ENCODE results near the gene GLIS2. TPM values are rescaled to one million over a fixed set of nuclear protein-coding genes. Genes with fewer than 3 reads are reported as not detected.
A peak's percentile ranks its signal among the peaks of the same experiment; 100 is the strongest.

GLIS2 gene
- total and polyA plus RNA-seq, 10 donors: 0.89 to 8.4 (median 3.3) TPM

DNA sequence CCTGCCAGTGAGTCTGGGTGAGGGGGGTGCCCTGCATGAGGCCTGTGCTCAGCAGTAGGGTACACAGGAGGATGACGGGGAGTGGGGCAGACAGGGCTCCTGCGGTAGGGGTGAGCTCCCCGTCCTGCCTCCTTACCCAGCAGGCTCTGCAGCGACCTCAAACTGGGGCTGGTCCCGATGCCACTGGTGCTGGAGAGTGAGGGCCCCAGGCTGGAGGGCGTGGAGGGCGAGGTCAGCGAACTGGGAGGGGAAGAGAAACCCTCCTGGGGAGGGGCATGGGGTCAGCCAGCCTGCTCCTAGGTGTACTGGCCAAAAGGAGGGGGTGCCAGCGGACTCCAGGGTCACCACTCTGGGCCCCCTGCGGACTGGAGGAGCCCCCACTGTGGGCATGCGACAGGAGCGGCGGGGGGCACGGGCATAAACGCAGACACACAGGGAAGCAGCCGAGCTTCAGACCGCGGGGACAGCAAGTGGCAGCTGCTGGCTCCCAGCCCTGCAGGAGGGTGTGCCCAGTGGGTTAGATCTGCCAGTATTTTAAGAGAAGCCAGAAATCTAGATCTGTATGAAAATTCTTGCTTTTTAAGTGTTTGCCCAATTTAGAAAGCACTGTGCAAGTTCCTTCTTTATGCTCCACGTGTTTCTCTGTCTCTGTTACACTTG lies 46.7 kb downstream of the GLIS2 start:
- peaks cover 0 to 100% (median 72%) of the 10 kb centered on the region in 6 donors for H3K36me3 ChIP-seq
- WGBS, 5 donors: 81 to 88% (median 84%) methylated on average over 17 to 19 of the region's 19 CpGs
- H3K27me3 ChIP-seq (replicated peaks in 1 of 7): no peaks in the 10 kb centered on the region
- peaks cover 0 to 45% (median 19%) of the 10 kb centered on the region in 6 donors for H3K4me1 ChIP-seq
- no peaks in the 10 kb centered on the region for H3K9me3 ChIP-seq
- H3K27ac ChIP-seq: no peak overlapping the region
- DNase-seq: peak; percentile 60
- H3K4me3 ChIP-seq: no peak overlapping the region
- TF ChIP-seq POLR2A (IDR thresholded peaks at IDR 0.05) (no peak), POLR2AphosphoS5 (IDR thresholded peaks at IDR 0.05) (peak in 1 of 3 donors; percentile 32)
- TF ChIP-seq, protein P1, sequence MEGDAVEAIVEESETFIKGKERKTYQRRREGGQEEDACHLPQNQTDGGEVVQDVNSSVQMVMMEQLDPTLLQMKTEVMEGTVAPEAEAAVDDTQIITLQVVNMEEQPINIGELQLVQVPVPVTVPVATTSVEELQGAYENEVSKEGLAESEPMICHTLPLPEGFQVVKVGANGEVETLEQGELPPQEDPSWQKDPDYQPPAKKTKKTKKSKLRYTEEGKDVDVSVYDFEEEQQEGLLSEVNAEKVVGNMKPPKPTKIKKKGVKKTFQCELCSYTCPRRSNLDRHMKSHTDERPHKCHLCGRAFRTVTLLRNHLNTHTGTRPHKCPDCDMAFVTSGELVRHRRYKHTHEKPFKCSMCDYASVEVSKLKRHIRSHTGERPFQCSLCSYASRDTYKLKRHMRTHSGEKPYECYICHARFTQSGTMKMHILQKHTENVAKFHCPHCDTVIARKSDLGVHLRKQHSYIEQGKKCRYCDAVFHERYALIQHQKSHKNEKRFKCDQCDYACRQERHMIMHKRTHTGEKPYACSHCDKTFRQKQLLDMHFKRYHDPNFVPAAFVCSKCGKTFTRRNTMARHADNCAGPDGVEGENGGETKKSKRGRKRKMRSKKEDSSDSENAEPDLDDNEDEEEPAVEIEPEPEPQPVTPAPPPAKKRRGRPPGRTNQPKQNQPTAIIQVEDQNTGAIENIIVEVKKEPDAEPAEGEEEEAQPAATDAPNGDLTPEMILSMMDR (IDR thresholded peaks at IDR 0.05 in 8 of 11, conservative IDR thresholded peaks at IDR 0.05 in 3 of 11): no peak
- intact Hi-C loops (cut with DNase I; ENCODE audit: low total_unique reads): no loop called here

DNA sequence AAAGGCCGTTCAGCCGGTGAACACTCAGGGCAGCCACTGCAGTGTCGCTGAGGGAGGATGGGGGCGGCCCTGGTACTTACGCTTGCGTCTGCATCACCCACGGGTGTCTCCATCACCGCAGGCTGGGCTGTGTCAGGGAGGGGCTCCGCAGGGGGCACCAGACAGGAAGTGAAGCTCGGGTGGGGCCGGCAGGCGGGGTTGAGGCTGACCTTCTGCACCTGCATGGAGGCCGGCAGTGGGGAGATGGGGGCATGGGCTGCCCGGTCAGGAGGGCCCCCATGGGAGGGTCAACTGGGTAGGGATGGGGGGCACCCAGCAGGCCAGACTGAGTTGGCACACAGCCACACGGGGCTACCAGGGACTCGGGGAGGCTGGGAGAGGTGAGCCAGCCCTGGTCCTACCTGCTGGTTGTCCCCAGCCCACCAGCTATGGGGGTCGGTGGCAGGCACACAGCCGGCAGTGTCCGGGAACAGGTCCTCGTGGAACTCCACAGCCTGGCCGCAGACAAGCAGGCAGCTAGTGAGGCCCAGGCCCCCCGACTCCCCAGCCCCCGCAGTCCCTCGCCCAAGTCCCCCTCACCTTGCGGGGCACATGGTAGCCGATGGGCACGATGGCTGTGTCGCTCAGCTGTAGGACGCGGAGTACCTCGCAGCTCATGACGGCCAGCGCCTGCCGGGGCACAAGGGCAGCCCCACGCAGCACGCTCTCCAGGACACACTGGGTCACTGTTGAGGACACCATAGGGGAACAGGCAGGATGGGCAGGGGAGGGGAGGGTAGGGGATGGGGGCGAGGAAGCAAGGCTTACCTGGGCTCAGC lies 48.5 kb downstream of the GLIS2 start:
- Histone ChIP-seq H3K4me3 (no peak overlapping the region), H3K4me1 (peaks cover 2 to 54% (median 24%) of the 10 kb centered on the region in 6 donors), H3K36me3 (peaks cover 0 to 100% (median 57%) of the 10 kb centered on the region in 6 donors), H3K9me3 (no peaks in the 10 kb centered on the region), H3K27me3 (replicated peaks in 1 of 7) (no peaks in the 10 kb centered on the region), H3K27ac (peak overlapping the region in 1 of 8 donors; percentile 36)
- intact Hi-C loops (cut with DNase I; ENCODE audit: low total_unique reads): no loop called here
- DNase-seq: peak; percentile 77
- TF ChIP-seq, protein P1 (IDR thresholded peaks at IDR 0.05 in 8 of 11, conservative IDR thresholded peaks at IDR 0.05 in 3 of 11): no peak
- peak in 1 of 3 donors; percentile 11 for TF ChIP-seq POLR2AphosphoS5 (IDR thresholded peaks at IDR 0.05)
- 80 to 86% (median 82%) methylated on average over 31 to 37 of the region's 37 CpGs for WGBS, 5 donors

DNA sequence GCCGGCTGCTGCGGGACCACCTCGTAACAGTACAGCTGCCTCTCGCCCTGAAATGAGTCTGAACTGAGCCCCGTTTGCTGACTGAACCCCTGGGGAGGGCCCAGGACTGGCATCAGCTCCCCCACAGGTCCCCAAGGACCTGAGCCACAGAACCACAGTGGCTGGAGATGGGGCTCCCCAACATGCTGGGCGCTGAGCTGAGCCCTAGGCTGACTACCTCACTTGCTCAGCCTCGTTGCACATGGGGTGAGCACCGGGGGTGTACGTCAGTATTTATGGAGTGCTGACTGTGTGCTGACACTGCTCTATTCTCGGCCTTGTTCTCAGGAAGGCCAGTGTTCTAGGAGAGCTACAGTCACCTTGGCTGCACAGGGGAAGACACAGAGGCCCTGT lies 49.1 kb downstream of the GLIS2 start:
- peak; percentile 84 for DNase-seq
- Histone ChIP-seq H3K27me3 (replicated peaks in 1 of 7) (no peaks in the 10 kb centered on the region), H3K9me3 (no peaks in the 10 kb centered on the region), H3K4me1 (peaks cover 7 to 58% (median 28%) of the 10 kb centered on the region in 6 donors), H3K36me3 (peaks cover 0 to 96% (median 55%) of the 10 kb centered on the region in 6 donors), H3K27ac (peak overlapping the region in 2 of 8 donors; percentile 28 to 36), H3K4me3 (no peak overlapping the region)
- intact Hi-C loops (cut with DNase I; ENCODE audit: low total_unique reads): no loop called here
- TF ChIP-seq POLR2A (IDR thresholded peaks at IDR 0.05): no peak
- peak; percentile 45 to 63 (median 47) for TF ChIP-seq POLR2AphosphoS5 (IDR thresholded peaks at IDR 0.05)
- WGBS, 5 donors: 63 to 76% (median 69%) methylated on average over 2 to 10 of the region's 10 CpGs

DNA sequence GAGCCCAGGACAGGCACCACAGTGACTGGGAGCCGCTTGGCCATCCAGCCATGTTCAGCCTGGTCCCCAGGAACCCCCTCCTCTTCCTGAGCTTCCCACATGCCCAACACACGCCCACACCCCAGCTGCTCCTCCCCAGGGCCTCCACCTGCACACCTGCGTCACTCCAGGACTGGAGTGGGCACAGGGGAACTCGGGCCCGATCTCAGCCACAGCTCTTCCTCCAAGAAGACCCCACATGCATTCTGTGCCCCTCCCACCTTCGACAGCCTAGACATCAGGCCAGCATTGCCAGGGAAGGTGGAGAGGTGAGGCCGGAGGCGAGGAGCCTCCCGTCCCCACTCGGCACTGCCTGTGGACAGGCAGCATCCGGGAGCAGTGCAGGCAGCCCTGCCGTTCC lies 49.7 kb downstream of the GLIS2 start:
- H3K4me3 ChIP-seq: no peak overlapping the region
- 74 to 95% (median 92%) methylated on average over 5 to 12 of the region's 12 CpGs for WGBS, 5 donors
- peaks cover 11 to 61% (median 33%) of the 10 kb centered on the region in 6 donors for H3K4me1 ChIP-seq
- H3K27me3 ChIP-seq (replicated peaks in 1 of 7): no peaks in the 10 kb centered on the region
- peak in 1 of 3 donors; percentile 37 for TF ChIP-seq POLR2AphosphoS5 (IDR thresholded peaks at IDR 0.05)
- TF ChIP-seq, protein P1 (IDR thresholded peaks at IDR 0.05 in 8 of 11, conservative IDR thresholded peaks at IDR 0.05 in 3 of 11): no peak
- no peak for TF ChIP-seq POLR2A (IDR thresholded peaks at IDR 0.05)
- intact Hi-C loops (cut with DNase I; ENCODE audit: low total_unique reads): no loop called here
- H3K27ac ChIP-seq: peak overlapping the region in 2 of 8 donors; percentile 23 to 28
- H3K36me3 ChIP-seq: peaks cover 0 to 92% (median 53%) of the 10 kb centered on the region in 6 donors
- no peaks in the 10 kb centered on the region for H3K9me3 ChIP-seq
- no peak for DNase-seq
